Activated T-helper 1 cell treated with anti-CD3 and anti-CD28 coated beads, Interleukin-2, amount 50 U/mL, for 16 hours (primary cell): ENCODE results near the gene SLC17A4.

Experiments
- DNase-seq, 2 donors: peaks; one replicate each; pipeline ENCODE4 v3.0.0-alpha.2; 2020; ENCODE audit warnings: low read depth in 1 of 2, low spot score in 1 of 2

SLC17A4 gene

GRCh38 chr6:25801436-25801835, 46.9 kb downstream of the SLC17A4 start:
- DNase-seq, result no peak

- no peak for DNase-seq
Measured at GRCh38 chr6:25804804-25805203, 50.3 kb downstream of the SLC17A4 start.

GRCh38 chr6:25815194-25815593, 60.7 kb downstream of the SLC17A4 start:
- DNase-seq, result no peak

GRCh38 chr6:25816252-25816651, 61.7 kb downstream of the SLC17A4 start:
- no peak for DNase-seq

- no peak for DNase-seq
Measured at GRCh38 chr6:25821341-25821740, 66.8 kb downstream of the SLC17A4 start.

GRCh38 chr6:25829375-25829774, 74.8 kb downstream of the SLC17A4 start:
- no peak for DNase-seq

GRCh38 chr6:25830458-25830857, 75.9 kb downstream of the SLC17A4 start:
- no peak for DNase-seq
